GM21576 (cell line): ENCODE results near the gene SLC2A13.
"Not testable (repeated sequence)": the region's sequence is repeated elsewhere in the genome, so short reads cannot be mapped to it uniquely, and the experiment has no call there.

Source experiments
- ATAC-seq: cut with Tn5 transposase; IDR thresholded peaks from one replicate; pipeline ENCODE4 v1.9.1; 2021; ENCODE audit warnings: mild to moderate bottlenecking, moderate library complexity; ENCODE audit not compliant: unreplicated experiment

The SLC2A13 gene

GRCh38 chr12:39830171-39830570 is 275.7 kb downstream of the SLC2A13 start:
- no peak for ATAC-seq

GRCh38 chr12:39824505-39825212 is 281.2 kb downstream of the SLC2A13 start:
- no peak for ATAC-seq

DNA sequence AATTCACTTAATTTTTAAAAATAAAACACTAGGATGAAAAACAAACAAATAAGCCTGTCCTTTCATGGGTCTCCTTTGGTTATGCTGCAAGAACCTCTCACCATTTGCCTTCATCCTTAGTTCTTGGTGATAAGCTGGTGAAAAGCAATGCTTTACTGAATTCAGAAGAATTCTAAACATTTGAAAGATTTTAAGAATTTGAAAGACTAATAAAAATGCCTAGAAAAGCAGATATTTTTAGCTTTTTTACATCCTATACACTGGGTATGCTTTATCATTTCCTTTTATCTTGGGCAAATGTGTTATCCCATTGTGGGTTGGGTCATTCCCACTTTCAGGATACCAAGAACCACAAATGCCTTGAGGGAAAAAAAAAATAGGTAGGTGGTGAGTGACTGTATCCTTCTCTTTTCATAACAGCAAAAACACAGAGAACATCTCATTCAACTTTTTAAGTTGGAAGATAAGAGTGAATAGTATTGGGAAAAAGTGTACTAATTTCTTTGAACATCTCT is 289.2 kb downstream of the SLC2A13 start:
- ATAC-seq: no peak

GRCh38 chr12:39815746-39816145 is 290.1 kb downstream of the SLC2A13 start:
- ATAC-seq: no peak

DNA sequence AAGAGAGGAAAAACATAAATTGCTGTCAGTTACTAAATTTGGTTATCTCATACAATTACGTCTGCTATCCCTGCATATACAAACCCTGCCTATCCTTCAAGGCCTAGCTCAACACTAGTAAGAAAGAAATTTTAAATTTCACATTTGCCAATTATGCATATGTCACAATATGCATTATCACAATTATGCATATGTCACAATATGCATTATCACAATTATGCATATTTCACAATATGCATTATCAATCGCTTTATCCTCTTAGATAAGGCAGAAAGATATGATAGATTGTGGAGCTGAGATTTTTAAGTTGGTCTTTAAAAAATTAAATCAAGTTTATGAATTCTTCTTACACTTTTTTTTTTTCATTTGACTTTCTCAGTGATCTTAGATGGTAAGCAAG is 291.3 kb downstream of the SLC2A13 start:
- ATAC-seq: no peak

DNA sequence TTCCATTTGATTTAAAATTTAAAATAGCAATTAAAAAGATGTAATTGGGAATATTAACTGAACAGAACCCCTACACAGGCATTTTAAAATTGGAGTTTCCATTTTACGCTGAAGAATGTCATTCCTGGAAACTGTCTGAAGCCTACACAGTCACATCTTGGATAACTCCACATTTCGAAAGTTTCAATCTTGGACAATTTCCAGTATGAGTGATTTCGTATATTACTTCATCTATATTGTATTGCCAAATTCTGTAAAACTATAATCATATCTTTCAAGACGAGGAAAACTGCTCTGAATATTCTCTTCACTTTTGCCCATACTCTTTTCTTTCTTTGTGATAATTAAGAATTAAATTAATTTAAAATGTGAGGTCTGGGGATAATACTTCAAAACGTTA is 292.1 kb downstream of the SLC2A13 start:
- no peak for ATAC-seq

- ATAC-seq: not testable (repeated sequence)
Measured at GRCh38 chr12:39812456-39812855, 293.4 kb downstream of the SLC2A13 start.

DNA sequence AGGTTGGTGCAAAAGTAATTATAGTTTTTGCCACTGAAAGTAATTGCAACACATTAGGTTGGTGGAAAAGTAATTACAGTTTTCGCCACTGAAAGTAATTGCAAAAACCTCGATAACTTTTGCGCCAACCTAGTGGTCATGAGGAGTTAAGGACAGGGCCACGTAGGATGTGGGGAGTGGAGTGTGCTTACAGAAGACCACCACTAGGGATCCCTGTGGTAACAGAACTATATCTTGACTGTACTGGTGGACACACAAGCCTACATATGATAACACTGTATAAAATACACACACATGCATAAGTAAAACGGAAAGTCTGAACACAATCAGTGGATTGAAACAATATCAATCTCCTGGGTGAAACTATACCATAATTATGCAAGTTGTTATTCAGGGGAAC is 298.8 kb downstream of the SLC2A13 start:
- no peak for ATAC-seq

- no peak for ATAC-seq
Measured at GRCh38 chr12:39805651-39806050, 300.2 kb downstream of the SLC2A13 start.

DNA sequence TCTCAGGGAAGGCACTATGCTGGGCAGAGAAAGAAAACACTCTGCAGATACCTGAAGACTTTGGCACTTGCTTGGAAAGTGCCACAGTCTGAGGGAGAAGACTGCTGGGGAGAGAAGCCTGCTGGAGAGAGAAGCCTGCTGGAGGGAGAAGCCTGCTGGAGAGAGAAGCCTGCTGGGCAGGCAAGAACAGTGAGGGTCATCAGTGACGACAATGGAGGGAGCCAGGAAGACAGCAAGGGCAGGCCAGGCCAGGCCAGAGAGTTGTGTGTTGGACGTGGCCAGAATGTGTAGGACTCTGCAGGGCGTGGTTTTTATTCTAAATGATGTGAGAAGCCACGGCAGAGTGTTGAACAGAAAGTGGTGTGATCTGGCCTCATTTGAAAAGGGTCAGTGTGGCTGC is 301.0 kb downstream of the SLC2A13 start:
- ATAC-seq: no peak

DNA sequence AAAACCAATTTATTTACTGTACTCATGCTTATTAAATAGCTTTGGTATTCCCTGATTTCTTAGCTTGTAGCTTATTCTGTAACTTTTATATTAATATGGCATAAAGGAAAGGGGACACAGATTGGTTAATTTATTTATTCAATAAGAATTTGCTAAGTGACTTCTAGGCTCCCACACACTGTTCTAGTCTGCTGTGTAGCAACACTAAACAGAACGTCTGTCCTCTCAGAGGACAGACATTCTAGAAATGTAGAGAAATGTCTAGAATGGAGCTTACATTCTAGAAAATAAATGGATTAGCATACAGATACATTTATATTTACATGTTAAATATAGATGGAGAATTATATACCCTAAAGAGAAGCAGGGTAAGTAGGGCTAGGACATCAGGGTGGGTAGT is 301.4 kb downstream of the SLC2A13 start:
- no peak for ATAC-seq

- no peak for ATAC-seq
Measured at GRCh38 chr12:39803151-39803550, 302.7 kb downstream of the SLC2A13 start.

- no peak for ATAC-seq
Measured at GRCh38 chr12:39798977-39799376, 306.9 kb downstream of the SLC2A13 start.

- no peak for ATAC-seq
Measured at GRCh38 chr12:39798429-39798828, 307.5 kb downstream of the SLC2A13 start.

DNA sequence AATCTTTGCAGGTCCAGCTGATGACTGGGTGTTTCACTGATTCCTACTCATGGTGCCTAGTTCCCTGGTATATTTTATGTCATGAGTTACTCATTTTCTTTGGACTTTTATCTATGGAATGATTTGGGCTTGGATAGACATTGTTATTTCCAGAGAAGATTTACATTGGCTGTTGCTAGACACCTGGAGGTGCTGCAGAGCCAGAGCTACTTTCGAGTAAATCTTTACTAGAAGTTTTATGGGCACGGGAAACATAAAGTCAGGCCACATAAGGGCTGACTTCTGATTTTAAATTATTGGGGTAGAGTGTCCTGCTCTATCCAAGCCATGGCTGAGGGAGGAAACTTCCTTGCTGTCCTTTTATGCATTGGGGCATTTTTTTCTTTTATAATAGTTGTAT is 310.4 kb downstream of the SLC2A13 start:
- no peak for ATAC-seq

DNA sequence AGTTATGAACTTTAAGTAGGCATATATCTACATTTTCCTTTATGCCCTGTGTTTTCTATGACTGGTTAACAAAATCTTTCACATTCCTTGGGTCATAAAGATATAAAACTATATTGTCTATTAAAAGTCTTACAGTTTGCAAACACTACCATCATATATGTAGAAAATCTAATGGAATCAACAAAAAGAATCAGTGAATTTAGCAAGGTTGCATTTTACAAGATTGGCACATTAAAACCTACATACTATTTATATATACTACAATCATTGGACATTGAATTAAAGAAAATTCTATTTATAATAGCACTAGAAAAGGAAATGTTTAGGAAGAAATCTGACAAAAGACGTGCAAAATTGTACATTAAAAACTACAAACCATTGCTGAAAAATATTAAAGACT is 312.9 kb downstream of the SLC2A13 start:
- ATAC-seq: no peak

DNA sequence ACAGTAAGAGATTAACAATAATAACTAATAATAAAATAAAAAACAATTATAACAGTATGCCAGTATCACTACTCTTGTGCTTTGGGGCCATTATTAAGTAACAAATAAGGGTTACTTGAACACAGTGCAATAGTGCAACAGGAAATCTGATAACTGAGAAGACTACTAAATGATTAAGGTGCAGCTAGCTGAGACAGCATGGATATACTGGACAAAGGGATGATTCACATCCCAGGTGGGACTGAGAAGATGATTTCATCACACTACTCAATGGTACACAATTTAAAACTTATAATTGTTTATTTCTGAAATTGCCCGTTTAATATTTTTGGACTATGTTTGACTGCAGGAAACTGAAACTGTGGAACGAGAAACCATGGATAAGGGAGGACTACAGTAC is 317.6 kb downstream of the SLC2A13 start:
- ATAC-seq: no peak

GRCh38 chr12:39785814-39786213 is 320.1 kb downstream of the SLC2A13 start:
- ATAC-seq: not testable (repeated sequence)

DNA sequence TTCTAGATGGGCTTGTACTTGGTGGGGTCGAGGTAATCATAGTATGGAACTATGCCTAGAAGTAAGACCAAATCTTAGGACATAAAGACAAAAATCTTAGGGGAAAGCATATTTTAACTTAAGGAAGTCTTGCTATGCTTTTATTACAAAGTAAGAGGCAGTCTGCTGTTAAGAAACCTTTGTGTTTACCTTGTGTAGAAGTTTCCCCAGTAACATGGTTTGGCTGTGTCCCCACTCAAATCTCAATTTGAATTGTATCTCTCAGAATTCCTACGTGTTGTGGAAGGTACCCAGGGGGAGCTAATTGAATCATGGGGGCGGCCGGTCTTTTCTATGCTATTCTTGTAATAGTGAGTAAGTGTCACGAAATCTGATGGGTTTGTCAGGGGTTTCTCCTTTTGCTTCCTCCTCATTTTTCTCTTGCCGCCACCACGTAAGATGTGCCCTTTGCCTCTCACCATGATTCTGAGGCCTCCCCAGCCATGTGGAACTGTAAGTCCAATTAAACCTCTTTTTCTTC is 323.8 kb downstream of the SLC2A13 start:
- ATAC-seq: no peak

- ATAC-seq: no peak
Measured at GRCh38 chr12:39780913-39781446, 324.9 kb downstream of the SLC2A13 start.

DNA sequence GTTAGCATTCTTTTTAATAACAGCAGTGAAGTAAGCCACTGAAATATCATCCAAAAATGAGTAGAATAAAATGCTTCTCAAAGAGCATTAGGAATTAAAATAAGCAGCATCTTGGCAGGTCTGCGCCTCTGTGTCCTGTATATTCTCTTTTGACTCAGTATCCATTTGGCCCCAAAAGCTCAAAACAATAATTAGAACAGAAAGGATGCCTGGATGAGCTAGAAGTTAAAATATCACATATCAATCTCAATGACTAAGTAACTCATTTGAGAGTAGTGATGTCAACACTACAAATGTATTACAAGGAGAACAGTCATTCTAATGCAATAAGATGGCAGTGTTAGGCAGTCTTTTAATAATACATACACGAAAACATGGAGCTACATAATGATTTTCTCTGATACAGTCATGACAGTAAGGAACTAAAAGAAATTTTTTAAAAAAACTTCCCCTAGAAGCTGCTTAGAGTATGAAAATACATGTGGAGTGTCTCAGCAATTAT is 325.4 kb downstream of the SLC2A13 start:
- no peak for ATAC-seq

DNA sequence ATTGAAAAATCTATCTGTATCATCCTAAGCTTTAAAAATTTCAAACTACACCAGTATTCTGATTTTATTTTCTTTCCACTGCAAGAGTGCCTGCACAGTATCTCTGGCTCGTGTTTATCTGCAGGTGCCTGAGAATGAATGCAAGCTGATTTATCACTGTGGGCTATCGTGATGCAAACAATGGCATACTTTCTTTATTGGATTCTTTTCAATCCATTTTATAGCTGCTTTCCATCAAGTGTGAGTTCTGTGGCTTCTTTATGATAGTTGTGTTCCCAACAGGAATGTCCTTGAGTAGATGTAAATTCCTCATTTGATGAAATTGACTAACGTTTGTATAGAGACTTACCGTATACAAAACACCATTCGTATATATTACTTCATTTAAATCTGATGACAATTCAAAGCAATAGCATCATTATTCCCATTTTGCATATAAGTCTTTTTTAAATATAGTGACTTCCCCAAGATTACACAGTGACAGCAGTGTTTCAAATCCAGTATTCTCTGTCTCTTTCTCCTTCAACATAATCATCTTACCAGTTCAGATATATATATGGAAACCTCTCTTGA is 326.0 kb downstream of the SLC2A13 start:
- ATAC-seq: no peak
